GM18909 (cell line): Measurements from ENCODE around the gene MKNK1.

Experiments
- ATAC-seq: cut with Tn5 transposase; IDR thresholded peaks from one replicate; pipeline ENCODE4 v1.9.1; 2021; ENCODE audit warnings: mild to moderate bottlenecking; ENCODE audit not compliant: unreplicated experiment, poor library complexity

The MKNK1 gene

GRCh38 chr1:46526691-46527291, 77.3 kb downstream of the MKNK1 start:
- ATAC-seq: no peak

GRCh38 chr1:46526013-46526690, 77.9 kb downstream of the MKNK1 start:
- ATAC-seq: no peak

- ATAC-seq: no peak
Observed at GRCh38 chr1:46525253-46525983, 78.7 kb downstream of the MKNK1 start.

GRCh38 chr1:46524843-46525242, 79.2 kb downstream of the MKNK1 start:
- no peak for ATAC-seq

GRCh38 chr1:46523496-46524353, 80.3 kb downstream of the MKNK1 start:
- no peak for ATAC-seq

- ATAC-seq: no peak
Observed at GRCh38 chr1:46522969-46523320, 81.1 kb downstream of the MKNK1 start.

- no peak for ATAC-seq
Observed at GRCh38 chr1:46522184-46522968, 81.7 kb downstream of the MKNK1 start.

- no peak for ATAC-seq
Observed at GRCh38 chr1:46521414-46521813, 82.7 kb downstream of the MKNK1 start.

- no peak for ATAC-seq
Observed at GRCh38 chr1:46520063-46520911, 83.8 kb downstream of the MKNK1 start.

- no peak for ATAC-seq
Observed at GRCh38 chr1:46519209-46519608, 84.9 kb downstream of the MKNK1 start.

- no peak for ATAC-seq
Observed at GRCh38 chr1:46517932-46518498, 86.1 kb downstream of the MKNK1 start.

- ATAC-seq: no peak
Observed at GRCh38 chr1:46517010-46517600, 87.0 kb downstream of the MKNK1 start.

GRCh38 chr1:46516200-46516950, 87.7 kb downstream of the MKNK1 start:
- ATAC-seq: no peak

- ATAC-seq: no peak
Observed at GRCh38 chr1:46515576-46515975, 88.5 kb downstream of the MKNK1 start.

- ATAC-seq: no peak
Observed at GRCh38 chr1:46513536-46513935, 90.5 kb downstream of the MKNK1 start.

- ATAC-seq: no peak
Observed at GRCh38 chr1:46512792-46513190, 91.3 kb downstream of the MKNK1 start.

GRCh38 chr1:46512135-46512791, 91.8 kb downstream of the MKNK1 start:
- ATAC-seq: no peak
